NB4 (cell line): Measurements from ENCODE around the gene CD200.
"Not testable (repeated sequence)": the region's sequence is repeated elsewhere in the genome, so short reads cannot be mapped to it uniquely, and the experiment has no call there.

Experiments
- CTCF ChIP-seq: IDR thresholded peaks from one replicate; pipeline ENCODE4 v1.5.1; 2012; ENCODE audit warnings: low read depth, low read length
- MAX ChIP-seq: IDR thresholded peaks from 2 replicates; pipeline ENCODE4 v1.6.1; 2011; ENCODE audit warnings: low read depth, low read length
- MYC ChIP-seq: IDR thresholded peaks from 2 replicates; pipeline ENCODE4 v1.6.1; 2011; ENCODE audit warnings: low read depth, low read length
- POLR2A ChIP-seq: IDR thresholded peaks from 2 replicates; pipeline ENCODE4 v1.6.1; 2011; ENCODE audit warnings: mild to moderate bottlenecking; ENCODE audit not compliant: insufficient read length; ENCODE audit errors: extremely low read depth

- TF ChIP-seq CTCF, POLR2A, MAX, MYC: not testable (repeated sequence)
Measured at GRCh38 chr3:112400317-112400716, 67.4 kb downstream of the CD200 start.
